Mesenchymal stem cell (in vitro differentiated cells and primary cell): ENCODE results near the gene TSSK3. TPM values are rescaled to one million over a fixed set of nuclear protein-coding genes. Genes with fewer than 3 reads are reported as not detected.

Experiments used
- DNase-seq: peaks from one replicate; pipeline ENCODE4 v3.0.0-alpha.2; 2013
- H2AFZ ChIP-seq: one replicate; pipeline ENCODE4 v1.6.1; 2013; ENCODE audit warnings: low read depth, mild to moderate bottlenecking, control low read depth, inconsistent platforms, low read length, moderate library complexity
- H2AK5ac ChIP-seq: 2 replicates; pipeline ENCODE4 v1.6.1; 2013; ENCODE audit warnings: low read length, moderate library complexity, mild to moderate bottlenecking, inconsistent platforms; ENCODE audit not compliant: severe bottlenecking
- H2BK120ac ChIP-seq: one replicate; pipeline ENCODE4 v1.6.1; 2013; ENCODE audit warnings: low read depth, mild to moderate bottlenecking, inconsistent platforms, low read length, moderate library complexity
- H2BK12ac ChIP-seq, 2 experiments: one replicate each; pipeline ENCODE4 v1.6.1; 2013; ENCODE audit warnings: inconsistent platforms in 2 of 2, low read length in 2 of 2, mild to moderate bottlenecking in 2 of 2, moderate library complexity in 2 of 2, control low read depth in 1 of 2
- H2BK15ac ChIP-seq: one replicate; pipeline ENCODE4 v1.6.1; 2013; ENCODE audit warnings: mild to moderate bottlenecking, low read depth, inconsistent platforms; ENCODE audit not compliant: poor library complexity, severe bottlenecking
- H2BK5ac ChIP-seq: 2 replicates; pipeline ENCODE4 v1.6.1; 2013; ENCODE audit warnings: low read depth, mild to moderate bottlenecking, low read length, control low read depth, inconsistent platforms; ENCODE audit not compliant: poor library complexity, severe bottlenecking
- H3K14ac ChIP-seq, 2 experiments: one replicate each; pipeline ENCODE4 v1.6.1; 2013; ENCODE audit warnings: inconsistent platforms in 2 of 2, low read length in 2 of 2, control low read depth in 1 of 2, mild to moderate bottlenecking in 1 of 2, moderate library complexity in 1 of 2
- H3K18ac ChIP-seq, 2 experiments: one replicate each; pipeline ENCODE4 v1.6.1; 2013; ENCODE audit warnings: inconsistent platforms in 2 of 2, low read length in 2 of 2, control low read depth in 1 of 2, low read depth in 1 of 2, mild to moderate bottlenecking in 1 of 2
- H3K23ac ChIP-seq, 2 experiments: one replicate each; pipeline ENCODE4 v1.6.1; 2013; ENCODE audit warnings: inconsistent platforms in 2 of 2, low read length in 2 of 2, mild to moderate bottlenecking in 2 of 2, moderate library complexity in 2 of 2, control low read depth in 1 of 2
- H3K27ac ChIP-seq: 2 replicates; pipeline ENCODE4 v1.5.1; 2013; ENCODE audit warnings: mild to moderate bottlenecking, moderate library complexity, low read length, control low read depth, inconsistent platforms; ENCODE audit not compliant: poor library complexity, severe bottlenecking
- H3K27me3 ChIP-seq, 2 experiments: 2 replicates each; pipeline versions ENCODE4 v1.6.1 to v1.7.0; 2013; ENCODE audit warnings: low read length in 2 of 2, mild to moderate bottlenecking in 2 of 2, moderate library complexity in 2 of 2, control low read depth in 1 of 2, inconsistent platforms in 1 of 2; ENCODE audit not compliant: control insufficient read depth in 1 of 2, insufficient read depth in 1 of 2
- H3K36me3 ChIP-seq, 2 experiments: 2 replicates each; pipeline versions ENCODE4 v1.6.1 to v1.7.0; 2013; ENCODE audit warnings: low read length in 2 of 2, control low read depth in 1 of 2, inconsistent platforms in 1 of 2, low read depth in 1 of 2, mild to moderate bottlenecking in 1 of 2; ENCODE audit not compliant: insufficient read depth in 2 of 2, control insufficient read depth in 1 of 2
- H3K4ac ChIP-seq, 2 experiments: one replicate each; pipeline ENCODE4 v1.6.1; 2013; ENCODE audit warnings: inconsistent platforms in 2 of 2, low read length in 2 of 2, mild to moderate bottlenecking in 2 of 2, moderate library complexity in 2 of 2, control low read depth in 1 of 2, low read depth in 1 of 2
- H3K4me1 ChIP-seq: 2 replicates; pipeline ENCODE4 v1.6.1; 2013; ENCODE audit warnings: low read depth, low read length, control low read depth; ENCODE audit not compliant: control insufficient read depth, insufficient read depth
- H3K4me2 ChIP-seq: 2 replicates; pipeline ENCODE4 v1.6.1; 2013; ENCODE audit warnings: low read length, mild to moderate bottlenecking, inconsistent platforms; ENCODE audit not compliant: poor library complexity, severe bottlenecking
- H3K4me3 ChIP-seq, 2 experiments: 2 replicates each; pipeline versions ENCODE4 v1.5.1 to v1.7.0; 2013; ENCODE audit warnings: low read length in 2 of 2, mild to moderate bottlenecking in 2 of 2, control low read depth in 1 of 2, low read depth in 1 of 2; ENCODE audit not compliant: insufficient read depth in 1 of 2
- H3K79me1 ChIP-seq: replicated peaks from 2 replicates; pipeline ENCODE4 v1.6.1; 2013; ENCODE audit warnings: mild to moderate bottlenecking, control low read depth, low read length, inconsistent platforms; ENCODE audit not compliant: poor library complexity, severe bottlenecking
- H3K9ac ChIP-seq: 2 replicates; pipeline ENCODE4 v1.7.0; 2013; ENCODE audit warnings: mild to moderate bottlenecking, low read length, moderate library complexity
- H3K9me3 ChIP-seq: 2 replicates; pipeline ENCODE4 v1.7.0; 2013; ENCODE audit warnings: mild to moderate bottlenecking, low read length; ENCODE audit not compliant: control insufficient read depth
- H4K8ac ChIP-seq: one replicate; pipeline ENCODE4 v1.6.1; 2013; ENCODE audit warnings: inconsistent platforms, mild to moderate bottlenecking, low read length, moderate library complexity
- H4K91ac ChIP-seq: one replicate; pipeline ENCODE4 v1.6.1; 2013; ENCODE audit warnings: mild to moderate bottlenecking, low read length, inconsistent platforms
- WGBS: methylation state at CpG from one replicate; pipeline ENCODE4 v1.1.7; 2013; ENCODE audit warnings: mixed read lengths; 5-methylcytosine and 5-hydroxymethylcytosine counted together
- polyA plus RNA-seq, 2 experiments: library from polyadenylated mRNA; stranded (reverse); fragments of 200-250 nt; gene quantifications; one replicate each; pipeline ENCODE4 v1.2.3, GENCODE V29; 2013

Gene TSSK3
- 0.86 TPM for polyA plus RNA-seq (2013, experiment 1 of 2)
- 0.52 TPM for polyA plus RNA-seq (2013, experiment 2 of 2)

- Histone ChIP-seq H3K4me3 (peak within 1 kb of the TSS; percentile 39 to 58), H2AFZ (no peak within 1 kb of the TSS), H2AK5ac (no peak within 1 kb of the TSS), H3K27ac (no peak within 1 kb of the TSS), H3K23ac (peak within 1 kb of the TSS in 1 of 2 experiments; percentile 22), H3K4me2 (peak within 1 kb of the TSS; percentile 78), H3K18ac (peak within 1 kb of the TSS in 1 of 2 experiments; percentile 37), H3K36me3 (peaks cover 54 to 60% of the 10 kb centered on the region in 2 experiments), H2BK5ac (no peak within 1 kb of the TSS), H3K27me3 (no peaks in the 10 kb centered on the region), H2BK120ac (peak within 1 kb of the TSS; percentile 74), H3K79me1 (peaks cover 6% of the 10 kb centered on the region), H3K4me1 (peaks cover 18% of the 10 kb centered on the region), H3K9ac (peak within 1 kb of the TSS; percentile 76), H4K8ac (peak within 1 kb of the TSS; percentile 82), H4K91ac (peak within 1 kb of the TSS; percentile 76), H3K4ac (peak within 1 kb of the TSS in 1 of 2 experiments; percentile 88), H2BK12ac (peak within 1 kb of the TSS in 1 of 2 experiments; percentile 47), H3K9me3 (no peaks in the 10 kb centered on the region), H3K14ac (no peak within 1 kb of the TSS), H2BK15ac (peak within 1 kb of the TSS; percentile 64)
- DNase-seq, result no peak
- WGBS, result 86% methylated on average over 16 of the region's 17 CpGs
These were observed at the start of gene TSSK3, which contains the start of gene FAM229A for GRCh38 chr1:32362474-32363313. TSS of gene TSSK3 (plus strand) at chr1:32362539. CDS start at chr1:32362702, 163 bp downstream. TSS of gene FAM229A (minus strand) at chr1:32362485. CDS start at chr1:32362091, 394 bp downstream.

DNA sequence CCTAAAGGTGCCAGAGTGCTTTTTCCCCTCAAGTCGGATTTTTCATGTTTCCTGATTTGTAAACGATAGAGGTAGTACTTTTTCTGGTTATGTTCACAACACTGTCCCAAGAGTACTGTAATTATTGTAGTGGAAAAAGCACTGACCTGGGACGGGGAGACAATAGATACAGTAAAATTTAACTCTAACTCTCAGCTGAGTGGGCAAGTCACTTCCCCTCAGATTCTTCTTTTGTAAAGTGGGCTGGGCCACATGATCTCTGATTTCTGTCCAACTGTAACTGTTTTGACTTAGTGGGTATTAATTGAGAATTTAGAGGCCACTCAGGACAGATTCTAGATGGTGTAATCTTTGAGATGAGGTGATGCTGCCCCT lies 45.4 kb upstream of the TSSK3 start:
- DNase-seq, result no peak
- Histone ChIP-seq H2BK120ac (no peak overlapping the region), H3K27me3 (no peaks in the 10 kb centered on the region), H3K18ac (no peak overlapping the region), H3K23ac (no peak overlapping the region), H3K14ac (no peak overlapping the region), H3K4ac (no peak overlapping the region), H4K91ac (no peak overlapping the region), H2BK5ac (no peak overlapping the region), H3K9me3 (no peaks in the 10 kb centered on the region), H3K4me1 (peaks cover 4% of the 10 kb centered on the region), H3K27ac (no peak overlapping the region), H4K8ac (no peak overlapping the region), H2AFZ (no peak overlapping the region), H3K79me1 (peaks cover 20% of the 10 kb centered on the region), H2BK12ac (no peak overlapping the region), H3K4me2 (no peak overlapping the region), H3K36me3 (peaks cover 20 to 35% of the 10 kb centered on the region in 2 experiments), H3K9ac (no peak overlapping the region), H3K4me3 (no peak overlapping the region), H2AK5ac (no peak overlapping the region), H2BK15ac (no peak overlapping the region)
- WGBS, result 100% methylated on average over 1 of the region's 3 CpGs

DNA sequence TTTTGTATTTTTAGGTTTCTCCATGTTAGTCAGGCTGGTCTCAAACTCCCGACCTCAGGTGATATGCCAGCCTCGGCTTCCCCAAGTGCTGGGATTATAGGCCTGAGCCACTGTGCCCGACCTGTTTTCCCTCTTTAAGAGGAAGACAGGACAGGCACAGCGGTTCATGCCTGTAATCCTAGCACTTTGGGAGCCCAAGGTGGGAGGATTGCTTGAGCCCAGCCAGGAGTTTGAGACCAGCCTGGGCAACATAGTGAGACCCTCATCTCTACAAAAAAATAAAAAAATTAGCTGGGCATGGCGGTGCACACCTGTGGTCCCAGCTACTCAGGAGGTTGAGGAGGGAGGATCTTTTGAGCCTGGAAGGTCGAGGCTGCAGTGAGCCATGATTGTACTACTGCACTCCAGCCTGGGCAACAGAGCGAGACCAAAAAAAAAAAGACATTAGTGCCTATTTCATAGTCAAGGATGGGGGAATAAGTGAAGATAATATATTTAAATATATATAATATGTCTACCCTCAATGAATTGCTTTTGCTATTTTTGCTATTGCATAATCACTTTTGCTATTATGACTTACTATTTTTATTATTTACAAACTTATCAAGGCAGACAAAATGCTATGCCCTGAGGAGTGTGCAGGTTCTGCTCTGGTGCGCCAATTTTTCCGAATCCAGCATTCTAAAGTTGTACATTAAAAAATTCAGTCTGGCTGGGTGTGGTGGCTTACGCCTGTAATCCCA lies 44.0 kb upstream of the TSSK3 start:
- Histone ChIP-seq H3K27ac (no peak overlapping the region), H3K4ac (no peak overlapping the region), H2BK15ac (no peak overlapping the region), H3K27me3 (no peaks in the 10 kb centered on the region), H3K4me1 (peaks cover 3% of the 10 kb centered on the region), H3K18ac (no peak overlapping the region), H3K9me3 (no peaks in the 10 kb centered on the region), H3K9ac (no peak overlapping the region), H3K14ac (no peak overlapping the region), H3K4me2 (no peak overlapping the region), H3K23ac (no peak overlapping the region), H3K4me3 (no peak overlapping the region), H2BK12ac (no peak overlapping the region), H3K36me3 (peaks cover 24 to 39% of the 10 kb centered on the region in 2 experiments), H2AFZ (no peak overlapping the region), H4K91ac (no peak overlapping the region), H2AK5ac (no peak overlapping the region), H2BK120ac (no peak overlapping the region), H3K79me1 (peaks cover 23% of the 10 kb centered on the region), H2BK5ac (no peak overlapping the region), H4K8ac (no peak overlapping the region)
- no peak for DNase-seq
- WGBS, result 94% methylated on average over 10 of the region's 10 CpGs
